CD4-positive, alpha-beta T cell (primary cell): ENCODE data around the gene OR13C2. TPM values are rescaled to one million over a fixed set of nuclear protein-coding genes. Genes with fewer than 3 reads are reported as not detected.
"Not testable (repeated sequence)": the region's sequence is repeated elsewhere in the genome, so short reads cannot be mapped to it uniquely, and the experiment has no call there.

Experiments used
- ATAC-seq: fragments of 200-7000 bp; cut with Tn5 transposase; one replicate; pipeline ENCODE4 v1.10.0; 2022; ENCODE audit warnings: mild to moderate bottlenecking; ENCODE audit not compliant: poor library complexity
- CTCF ChIA-PET: fragments of 350-600 bp; sonication (Branson Sonifier 250); formaldehyde crosslinking; loops from one replicate; lab custom pipeline; 2021; ENCODE audit warnings: antibody characterized with exemption, inconsistent platforms; lab: Charles Lee
- POLR2A ChIA-PET: fragments of 350-600 bp; sonication (Branson Sonifier 250); formaldehyde crosslinking; loops from one replicate; lab custom pipeline; 2021; ENCODE audit warnings: antibody characterized with exemption, inconsistent platforms; lab: Charles Lee
- DNase-seq, 14 experiments: peaks; one replicate each; pipeline ENCODE4 v3.0.0-alpha.2; 2013 to 2020; ENCODE audit warnings: mixed read lengths in 2 of 14
- H3K27ac ChIP-seq, 2 donors: one replicate each; pipeline versions ENCODE4 v1.5.1 to v1.7.0; 2013; ENCODE audit warnings: low read length in 2 of 2, low read depth in 1 of 2, mild to moderate bottlenecking in 1 of 2
- H3K27me3 ChIP-seq, 2 experiments: 1 replicate in 1 of 2; 2 replicates in 1 of 2; pipeline versions ENCODE4 v1.6.1 to v1.7.0; 2013; ENCODE audit warnings: low read length in 2 of 2, control low read depth in 1 of 2, mild to moderate bottlenecking in 1 of 2, moderate library complexity in 1 of 2; ENCODE audit not compliant: insufficient read depth in 2 of 2, control insufficient read depth in 1 of 2
- H3K36me3 ChIP-seq: one replicate; pipeline ENCODE4 v1.6.1; 2013; ENCODE audit warnings: low read length, control low read depth; ENCODE audit not compliant: insufficient read depth
- H3K4me1 ChIP-seq: one replicate; pipeline ENCODE4 v1.6.1; 2013; ENCODE audit warnings: low read length, control low read depth; ENCODE audit not compliant: insufficient read depth
- H3K4me3 ChIP-seq: one replicate; pipeline ENCODE4 v1.5.1; 2013; ENCODE audit warnings: mild to moderate bottlenecking, low read length, moderate library complexity
- H3K9me3 ChIP-seq, 2 experiments: 1 replicate in 1 of 2; 2 replicates in 1 of 2; pipeline versions ENCODE4 v1.6.1 to v1.7.0; 2013; ENCODE audit warnings: low read length in 2 of 2, mild to moderate bottlenecking in 2 of 2, control low read depth in 1 of 2, moderate library complexity in 1 of 2; ENCODE audit not compliant: control insufficient read depth in 1 of 2, insufficient read depth in 1 of 2
- H3K27ac Mint-ChIP-seq: one replicate; pipeline ENCODE4 v1.8.0; 2020; ENCODE audit warnings: mixed read lengths
- H3K27me3 Mint-ChIP-seq: one replicate; pipeline ENCODE4 v1.8.0; 2021; ENCODE audit warnings: mixed read lengths
- H3K36me3 Mint-ChIP-seq: one replicate; pipeline ENCODE4 v1.8.0; 2021; ENCODE audit warnings: low read depth, mixed read lengths
- H3K4me1 Mint-ChIP-seq: one replicate; pipeline ENCODE4 v1.8.0; 2021; ENCODE audit warnings: low read depth, mixed read lengths
- H3K4me3 Mint-ChIP-seq: one replicate; pipeline ENCODE4 v1.8.0; 2020; ENCODE audit warnings: mild to moderate bottlenecking, mixed read lengths
- H3K9me3 Mint-ChIP-seq: one replicate; pipeline ENCODE4 v1.8.0; 2020; ENCODE audit warnings: mixed read lengths
- intact Hi-C, 2 experiments: fragments of 100-400 bp; cut with DNase I in 1 of 2; cut with micrococcal nuclease in 1 of 2; formaldehyde crosslinking; loops; one replicate each; pipeline versions ENCODE4 v1.15.1 to v1.9.0; 2023 to 2025; cut with DNase I, micrococcal nuclease
- polyA plus RNA-seq, 2 donors: library from polyadenylated mRNA; unstranded; fragments of 120-200 nt; gene quantifications; one replicate each; pipeline ENCODE4 v1.2.1, GENCODE V29; 2013
- total RNA-seq, 174 experiments: library from RNA in 2 of 174; stranded (reverse) in 2 of 174; gene quantifications; one replicate each; pipeline ENCODE4 v1.2.3 and lab custom pipeline; 2021 to 2026
- TF ChIP-seq, protein P1 (sequence below): fragments of 200-600 bp; IDR thresholded peaks from one replicate; pipeline ENCODE4 v1.8.0; 2022; ENCODE audit warnings: antibody characterized with exemption, mild to moderate bottlenecking

OR13C2 gene, protein sequence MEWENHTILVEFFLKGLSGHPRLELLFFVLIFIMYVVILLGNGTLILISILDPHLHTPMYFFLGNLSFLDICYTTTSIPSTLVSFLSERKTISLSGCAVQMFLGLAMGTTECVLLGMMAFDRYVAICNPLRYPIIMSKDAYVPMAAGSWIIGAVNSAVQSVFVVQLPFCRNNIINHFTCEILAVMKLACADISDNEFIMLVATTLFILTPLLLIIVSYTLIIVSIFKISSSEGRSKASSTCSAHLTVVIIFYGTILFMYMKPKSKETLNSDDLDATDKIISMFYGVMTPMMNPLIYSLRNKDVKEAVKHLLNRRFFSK
- not detected for total RNA-seq
- not detected for polyA plus RNA-seq (2013, experiment 1 of 2)
- polyA plus RNA-seq (2013, experiment 2 of 2), result not detected
- 0 to 0.23 (median 0) reads per million in 172 experiments for total RNA-seq (lab: John Stamatoyannopoulos, UW)

- CTCF ChIA-PET, H3K36me3 ChIP-seq, intact Hi-C loops, H3K27ac Mint-ChIP-seq, H3K27ac ChIP-seq, H3K4me3 ChIP-seq, ATAC-seq, DNase-seq, H3K9me3 Mint-ChIP-seq, H3K27me3 ChIP-seq, H3K9me3 ChIP-seq, H3K4me1 Mint-ChIP-seq, H3K27me3 Mint-ChIP-seq, POLR2A ChIA-PET, H3K4me1 ChIP-seq, H3K4me3 Mint-ChIP-seq, H3K36me3 Mint-ChIP-seq: not testable (repeated sequence)
These were observed at the start of gene OR13C2 for GRCh38 chr9:104605527-104605926. Gene OR13C2 (minus strand): TSS chr9:104605627. CDS start chr9:104605627, 0 bp downstream.

DNA sequence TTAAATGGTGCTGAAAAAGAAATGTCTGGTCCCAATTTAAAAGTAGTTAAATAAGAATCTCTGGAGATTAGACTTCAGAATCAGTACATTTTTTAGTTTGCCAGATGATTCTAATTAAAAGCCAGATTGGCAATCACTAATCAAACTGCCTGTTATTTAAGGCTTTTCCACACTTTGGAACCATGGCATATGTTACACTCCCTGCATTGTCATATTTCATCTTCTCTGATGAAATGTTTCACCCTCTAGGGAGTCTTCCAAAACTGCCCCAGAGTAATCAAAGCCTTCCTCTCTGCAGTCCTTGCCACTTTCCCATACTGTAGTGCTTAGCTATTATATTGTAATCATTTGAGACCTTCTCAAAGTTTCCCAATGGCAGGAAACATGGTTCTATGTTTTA is 30.0 kb upstream of the OR13C2 start:
- intact Hi-C loops, result no loop called here
- H3K4me1 Mint-ChIP-seq, result no peaks in the 10 kb centered on the region
- no peaks in the 10 kb centered on the region for H3K27me3 ChIP-seq
- no peaks in the 10 kb centered on the region for H3K36me3 Mint-ChIP-seq
- H3K36me3 ChIP-seq, result no peaks in the 10 kb centered on the region
- ChIA-PET POLR2A (no interaction called here), CTCF (no interaction called here)
- no peaks in the 10 kb centered on the region for H3K4me1 ChIP-seq
- no peak overlapping the region for H3K27ac ChIP-seq
- no peak overlapping the region for H3K4me3 ChIP-seq
- no peak overlapping the region for H3K27ac Mint-ChIP-seq
- no peak for ATAC-seq
- no peaks in the 10 kb centered on the region for H3K27me3 Mint-ChIP-seq
- DNase-seq, result no peak
- peaks cover 24% of the 10 kb centered on the region for H3K9me3 Mint-ChIP-seq
- H3K4me3 Mint-ChIP-seq, result no peak overlapping the region
- TF ChIP-seq, protein P1, sequence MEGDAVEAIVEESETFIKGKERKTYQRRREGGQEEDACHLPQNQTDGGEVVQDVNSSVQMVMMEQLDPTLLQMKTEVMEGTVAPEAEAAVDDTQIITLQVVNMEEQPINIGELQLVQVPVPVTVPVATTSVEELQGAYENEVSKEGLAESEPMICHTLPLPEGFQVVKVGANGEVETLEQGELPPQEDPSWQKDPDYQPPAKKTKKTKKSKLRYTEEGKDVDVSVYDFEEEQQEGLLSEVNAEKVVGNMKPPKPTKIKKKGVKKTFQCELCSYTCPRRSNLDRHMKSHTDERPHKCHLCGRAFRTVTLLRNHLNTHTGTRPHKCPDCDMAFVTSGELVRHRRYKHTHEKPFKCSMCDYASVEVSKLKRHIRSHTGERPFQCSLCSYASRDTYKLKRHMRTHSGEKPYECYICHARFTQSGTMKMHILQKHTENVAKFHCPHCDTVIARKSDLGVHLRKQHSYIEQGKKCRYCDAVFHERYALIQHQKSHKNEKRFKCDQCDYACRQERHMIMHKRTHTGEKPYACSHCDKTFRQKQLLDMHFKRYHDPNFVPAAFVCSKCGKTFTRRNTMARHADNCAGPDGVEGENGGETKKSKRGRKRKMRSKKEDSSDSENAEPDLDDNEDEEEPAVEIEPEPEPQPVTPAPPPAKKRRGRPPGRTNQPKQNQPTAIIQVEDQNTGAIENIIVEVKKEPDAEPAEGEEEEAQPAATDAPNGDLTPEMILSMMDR, result no peak
- H3K9me3 ChIP-seq, result peaks cover 14 to 25% of the 10 kb centered on the region in 2 experiments

DNA sequence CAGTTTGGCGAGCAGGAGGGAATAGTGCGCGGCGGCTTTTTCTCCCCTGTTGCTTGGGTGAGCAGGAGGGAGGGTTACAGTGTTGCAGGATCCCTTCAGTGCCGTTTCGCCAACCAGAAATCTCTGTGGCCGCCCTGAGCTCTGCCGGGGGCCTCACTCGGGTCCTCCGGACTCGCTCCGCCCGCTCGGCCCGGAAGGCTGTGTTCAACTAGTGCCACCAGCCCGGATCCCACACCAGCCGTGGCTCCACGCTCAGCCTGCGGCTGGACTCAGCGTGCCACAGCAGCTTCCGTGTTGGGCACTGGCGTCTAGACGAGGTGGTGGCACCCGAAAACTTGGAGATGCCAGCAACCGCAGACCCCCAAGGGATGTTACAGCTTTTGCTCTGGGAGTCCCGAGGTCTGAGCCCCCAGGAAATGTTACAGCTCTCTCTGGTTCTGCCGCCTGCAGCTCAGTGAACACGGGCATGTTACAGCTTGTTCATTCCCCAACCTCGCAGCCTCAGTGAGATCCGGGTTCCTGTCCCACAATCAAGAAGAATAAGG is 28.6 kb upstream of the OR13C2 start:
- Histone ChIP-seq H3K4me1 (no peaks in the 10 kb centered on the region), H3K4me3 (no peak overlapping the region), H3K9me3 (peaks cover 6 to 25% of the 10 kb centered on the region in 2 experiments), H3K27ac (no peak overlapping the region), H3K36me3 (no peaks in the 10 kb centered on the region), H3K27me3 (no peaks in the 10 kb centered on the region)
- no peak overlapping the region for H3K4me3 Mint-ChIP-seq
- TF ChIP-seq, protein P1, result no peak
- no peak overlapping the region for H3K27ac Mint-ChIP-seq
- intact Hi-C loops, result no loop called here
- no peaks in the 10 kb centered on the region for H3K4me1 Mint-ChIP-seq
- no peaks in the 10 kb centered on the region for H3K27me3 Mint-ChIP-seq
- no peak for ATAC-seq
- H3K9me3 Mint-ChIP-seq, result peaks cover 14% of the 10 kb centered on the region
- DNase-seq, result peak in 1 of 14 experiments; percentile 10
- H3K36me3 Mint-ChIP-seq, result no peaks in the 10 kb centered on the region
- POLR2A ChIA-PET, result no interaction called here
- CTCF ChIA-PET, result no interaction called here

DNA sequence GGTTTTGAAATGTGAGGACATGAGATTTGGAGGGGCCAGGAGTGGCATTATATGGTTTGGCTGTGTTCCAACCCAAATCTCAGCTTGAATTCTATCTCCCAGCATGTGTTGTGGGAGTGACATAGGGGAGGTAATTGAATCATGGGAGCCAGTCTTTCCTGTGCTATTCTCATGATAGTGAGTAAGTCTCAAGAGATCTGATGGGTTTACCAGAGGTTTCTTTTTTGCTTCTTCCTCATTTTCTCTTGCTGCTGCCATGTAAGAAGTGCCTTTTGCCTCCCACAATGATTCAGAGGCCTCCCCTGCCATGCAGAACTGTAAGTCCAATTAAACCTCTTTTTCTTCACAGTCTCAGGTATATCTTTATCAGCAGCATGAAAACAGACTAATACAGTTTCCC is 20.5 kb upstream of the OR13C2 start:
- ATAC-seq, H3K27me3 Mint-ChIP-seq, H3K9me3 ChIP-seq, H3K27ac ChIP-seq, H3K36me3 Mint-ChIP-seq, H3K27ac Mint-ChIP-seq, DNase-seq, H3K27me3 ChIP-seq, H3K4me1 Mint-ChIP-seq, H3K4me1 ChIP-seq, CTCF ChIA-PET, H3K4me3 ChIP-seq, POLR2A ChIA-PET, intact Hi-C loops, H3K4me3 Mint-ChIP-seq, H3K9me3 Mint-ChIP-seq, H3K36me3 ChIP-seq: not testable (repeated sequence)
